ENCODE results near the gene SLC25A51. TPM values are rescaled to one million over a fixed set of nuclear protein-coding genes. Genes with fewer than 3 reads are reported as not detected.

The SLC25A51 gene
- total RNA-seq (10 to 100 TPM; 19.7 to 37.6 (median 32.4) TPM), total RNA-seq (8.9 to 31.4 (median 22.4) reads per million in 29 experiments)
- 35.4 TPM for total RNA-seq (2013)

GRCh38 chr9:37903647-37904444 is at the start of gene SLC25A51:
Gene SLC25A51, minus strand, starts transcription at chr9:37904127. Its CDS starts 15,577 bp downstream, at chr9:37888550.
- ATAC-seq (replicated peaks in 1 of 4): peak; percentile 83 to 91 (median 84)
- POLR2A ChIA-PET: no interaction called here
- DNase-seq: peak; percentile 83 to 99 (median 92)

GRCh38 chr9:37953206-37953774 is 49.4 kb upstream of the SLC25A51 start:
- POLR2A ChIA-PET: no interaction called here
- H3K27me3 Mint-ChIP-seq: peaks cover 0 to 1% of the 10 kb centered on the region in 2 donors
- Histone ChIP-seq H3K4me1 (ENCODE audit: control insufficient read depth in 1 of 2, extremely low read depth in 1 of 2, insufficient read depth in 2 of 2, low read length in 2 of 2) (peaks cover 0 to 9% of the 10 kb centered on the region in 2 experiments), H3K36me3 (ENCODE audit: control insufficient read depth in 2 of 2, extremely low read depth in 1 of 2, insufficient read depth in 1 of 2, low read length in 1 of 2) (no peaks in the 10 kb centered on the region), H3K9me3 (no peaks in the 10 kb centered on the region), H3K4me3 (ENCODE audit: control insufficient read depth in 1 of 2, extremely low read depth in 1 of 2, low read length in 1 of 2) (no peak overlapping the region), H3K27ac (ENCODE audit: low read length) (no peak overlapping the region), H3K27me3 (replicated peaks in 1 of 2; ENCODE audit: control insufficient read depth in 2 of 2, extremely low read depth in 1 of 2, insufficient read depth in 2 of 2, low read length in 1 of 2) (peaks cover 0 to under 1% of the 10 kb centered on the region in 2 experiments)
- H3K4me3 Mint-ChIP-seq: no peak overlapping the region
- ATAC-seq (replicated peaks in 1 of 4) (no peak), DNase-seq (no peak)
- H3K9me3 Mint-ChIP-seq: no peaks in the 10 kb centered on the region
- peaks cover 0 to 11% (median 8%) of the 10 kb centered on the region in 3 donors for H3K4me1 Mint-ChIP-seq
- WGBS (ENCODE audit: insufficient coverage): 87% methylated on average over 2 of the region's 5 CpGs
- no peaks in the 10 kb centered on the region for H3K36me3 Mint-ChIP-seq
- no peak overlapping the region for H3K27ac Mint-ChIP-seq
- CTCF ChIA-PET: no interaction called here

More at GRCh38 chr9:37903647-37904444, at the start of gene SLC25A51:
- Mint-ChIP-seq H3K4me1 (peaks cover 24 to 31% (median 27%) of the 10 kb centered on the region in 3 donors), H3K27me3 (no peaks in the 10 kb centered on the region), H3K9me3 (no peaks in the 10 kb centered on the region), H3K27ac (peak within 1 kb of the TSS; percentile 91 to 94), H3K36me3 (peaks cover 4% of the 10 kb centered on the region), H3K4me3 (peak within 1 kb of the TSS; percentile 81 to 89 (median 84))
- CTCF ChIA-PET: interaction anchor here in 1 of 2 donors (1.0 to 2.1 kb wide), 3 partner anchors 8 to 11 kb away, joined by 3 to 8 read pairs (median 4); no protein-coding TSS in a partner anchor
- Histone ChIP-seq H3K4me1 (ENCODE audit: control insufficient read depth in 1 of 2, extremely low read depth in 1 of 2, insufficient read depth in 2 of 2, low read length in 2 of 2) (peaks cover 12 to 21% of the 10 kb centered on the region in 2 experiments), H3K4me3 (ENCODE audit: control insufficient read depth in 1 of 2, extremely low read depth in 1 of 2, low read length in 1 of 2) (peak within 1 kb of the TSS; percentile 64 to 65), H3K36me3 (ENCODE audit: control insufficient read depth in 2 of 2, extremely low read depth in 1 of 2, insufficient read depth in 1 of 2, low read length in 1 of 2) (peaks cover 0 to 7% of the 10 kb centered on the region in 2 donors), H3K27me3 (replicated peaks in 1 of 2; ENCODE audit: control insufficient read depth in 2 of 2, extremely low read depth in 1 of 2, insufficient read depth in 2 of 2, low read length in 1 of 2) (peaks cover 0 to 7% of the 10 kb centered on the region in 2 experiments), H3K27ac (ENCODE audit: low read length) (peak within 1 kb of the TSS; percentile 77), H3K9me3 (no peaks in the 10 kb centered on the region)
- under 1% methylated on average over 84 of the region's 84 CpGs for WGBS (ENCODE audit: insufficient coverage)

GRCh38 chr9:37952731-37953130 is 48.8 kb upstream of the SLC25A51 start:
- no peak for ATAC-seq (replicated peaks in 1 of 4)
- H3K4me3 ChIP-seq (ENCODE audit: control insufficient read depth in 1 of 2, extremely low read depth in 1 of 2, low read length in 1 of 2): no peak overlapping the region
- H3K27me3 ChIP-seq (replicated peaks in 1 of 2; ENCODE audit: control insufficient read depth in 2 of 2, extremely low read depth in 1 of 2, insufficient read depth in 2 of 2, low read length in 1 of 2): no peaks in the 10 kb centered on the region
- no peaks in the 10 kb centered on the region for H3K36me3 ChIP-seq (ENCODE audit: control insufficient read depth in 2 of 2, extremely low read depth in 1 of 2, insufficient read depth in 1 of 2, low read length in 1 of 2)
- 95% methylated on average over 6 of the region's 6 CpGs for WGBS (ENCODE audit: insufficient coverage)
- no peaks in the 10 kb centered on the region for H3K9me3 ChIP-seq
- Mint-ChIP-seq H3K4me3 (no peak overlapping the region), H3K27me3 (peaks cover 0 to 1% of the 10 kb centered on the region in 2 donors), H3K36me3 (no peaks in the 10 kb centered on the region), H3K4me1 (peaks cover 0 to 11% (median 8%) of the 10 kb centered on the region in 3 donors), H3K27ac (no peak overlapping the region), H3K9me3 (no peaks in the 10 kb centered on the region)
- H3K27ac ChIP-seq (ENCODE audit: low read length): no peak overlapping the region
- CTCF ChIA-PET: no interaction called here
- POLR2A ChIA-PET: no interaction called here
- no peak for DNase-seq
- peaks cover 0 to 9% of the 10 kb centered on the region in 2 experiments for H3K4me1 ChIP-seq (ENCODE audit: control insufficient read depth in 1 of 2, extremely low read depth in 1 of 2, insufficient read depth in 2 of 2, low read length in 2 of 2)

GRCh38 chr9:37951671-37952449 is 47.9 kb upstream of the SLC25A51 start:
- WGBS (ENCODE audit: insufficient coverage): 96% methylated on average over 8 of the region's 12 CpGs
- H3K27me3 ChIP-seq (replicated peaks in 1 of 2; ENCODE audit: control insufficient read depth in 2 of 2, extremely low read depth in 1 of 2, insufficient read depth in 2 of 2, low read length in 1 of 2): peaks cover 0 to 2% of the 10 kb centered on the region in 2 experiments
- H3K9me3 Mint-ChIP-seq: no peaks in the 10 kb centered on the region
- no peaks in the 10 kb centered on the region for H3K9me3 ChIP-seq
- H3K4me1 ChIP-seq (ENCODE audit: control insufficient read depth in 1 of 2, extremely low read depth in 1 of 2, insufficient read depth in 2 of 2, low read length in 2 of 2): peaks cover 0 to 9% of the 10 kb centered on the region in 2 experiments
- no peaks in the 10 kb centered on the region for H3K27me3 Mint-ChIP-seq
- no peak for ATAC-seq (replicated peaks in 1 of 4)
- H3K4me3 ChIP-seq (ENCODE audit: control insufficient read depth in 1 of 2, extremely low read depth in 1 of 2, low read length in 1 of 2): no peak overlapping the region
- no peak overlapping the region for H3K27ac ChIP-seq (ENCODE audit: low read length)
- no peak overlapping the region for H3K27ac Mint-ChIP-seq
- ChIA-PET POLR2A (no interaction called here), CTCF (no interaction called here)
- H3K36me3 Mint-ChIP-seq: no peaks in the 10 kb centered on the region
- DNase-seq: no peak
- H3K4me3 Mint-ChIP-seq: no peak overlapping the region
- H3K4me1 Mint-ChIP-seq: peaks cover 0 to 11% (median 8%) of the 10 kb centered on the region in 3 donors
- no peaks in the 10 kb centered on the region for H3K36me3 ChIP-seq (ENCODE audit: control insufficient read depth in 2 of 2, extremely low read depth in 1 of 2, insufficient read depth in 1 of 2, low read length in 1 of 2)

GRCh38 chr9:37950561-37950960 is 46.6 kb upstream of the SLC25A51 start:
- DNase-seq (no peak), ATAC-seq (replicated peaks in 1 of 4) (no peak)
- Mint-ChIP-seq H3K9me3 (no peaks in the 10 kb centered on the region), H3K4me3 (no peak overlapping the region), H3K27me3 (no peaks in the 10 kb centered on the region), H3K36me3 (no peaks in the 10 kb centered on the region), H3K27ac (no peak overlapping the region), H3K4me1 (peaks cover 0 to 11% (median 8%) of the 10 kb centered on the region in 3 donors)
- no peaks in the 10 kb centered on the region for H3K9me3 ChIP-seq
- no peak overlapping the region for H3K27ac ChIP-seq (ENCODE audit: low read length)
- H3K36me3 ChIP-seq (ENCODE audit: control insufficient read depth in 2 of 2, extremely low read depth in 1 of 2, insufficient read depth in 1 of 2, low read length in 1 of 2): no peaks in the 10 kb centered on the region
- H3K27me3 ChIP-seq (replicated peaks in 1 of 2; ENCODE audit: control insufficient read depth in 2 of 2, extremely low read depth in 1 of 2, insufficient read depth in 2 of 2, low read length in 1 of 2): peaks cover 0 to 3% of the 10 kb centered on the region in 2 experiments
- peaks cover 0 to 9% of the 10 kb centered on the region in 2 experiments for H3K4me1 ChIP-seq (ENCODE audit: control insufficient read depth in 1 of 2, extremely low read depth in 1 of 2, insufficient read depth in 2 of 2, low read length in 2 of 2)
- no peak overlapping the region for H3K4me3 ChIP-seq (ENCODE audit: control insufficient read depth in 1 of 2, extremely low read depth in 1 of 2, low read length in 1 of 2)
- WGBS (ENCODE audit: insufficient coverage): 94% methylated on average over 10 of the region's 12 CpGs
- POLR2A ChIA-PET: no interaction called here
- CTCF ChIA-PET: no interaction called here

- H3K27ac Mint-ChIP-seq: no peak overlapping the region
- H3K9me3 ChIP-seq: no peaks in the 10 kb centered on the region
- no peaks in the 10 kb centered on the region for H3K9me3 Mint-ChIP-seq
- H3K27me3 ChIP-seq (replicated peaks in 1 of 2; ENCODE audit: control insufficient read depth in 2 of 2, extremely low read depth in 1 of 2, insufficient read depth in 2 of 2, low read length in 1 of 2): peaks cover 0 to 4% of the 10 kb centered on the region in 2 experiments
- no peak overlapping the region for H3K27ac ChIP-seq (ENCODE audit: low read length)
- H3K4me3 Mint-ChIP-seq: no peak overlapping the region
- no peak overlapping the region for H3K4me3 ChIP-seq (ENCODE audit: control insufficient read depth in 1 of 2, extremely low read depth in 1 of 2, low read length in 1 of 2)
- no peak for ATAC-seq (replicated peaks in 1 of 4)
- no peaks in the 10 kb centered on the region for H3K36me3 ChIP-seq (ENCODE audit: control insufficient read depth in 2 of 2, extremely low read depth in 1 of 2, insufficient read depth in 1 of 2, low read length in 1 of 2)
- H3K4me1 Mint-ChIP-seq: peaks cover 0 to 11% (median 8%) of the 10 kb centered on the region in 3 donors
- no peaks in the 10 kb centered on the region for H3K27me3 Mint-ChIP-seq
- CTCF ChIA-PET: no interaction called here
- WGBS (ENCODE audit: insufficient coverage): 74% methylated on average over 5 of the region's 8 CpGs
- H3K36me3 Mint-ChIP-seq: no peaks in the 10 kb centered on the region
- DNase-seq: no peak
- peaks cover 0 to 9% of the 10 kb centered on the region in 2 experiments for H3K4me1 ChIP-seq (ENCODE audit: control insufficient read depth in 1 of 2, extremely low read depth in 1 of 2, insufficient read depth in 2 of 2, low read length in 2 of 2)
- POLR2A ChIA-PET: no interaction called here
These were observed 45.6 kb upstream of the SLC25A51 start for GRCh38 chr9:37949576-37949975.
